Activated T-cell treated with anti-CD3 and anti-CD28 coated beads for 4 hours (primary cell): Measurements from ENCODE around the gene NOTCH2NLA.
"Not testable (repeated sequence)": the region's sequence is repeated elsewhere in the genome, so short reads cannot be mapped to it uniquely, and the experiment has no call there.

Experiments used
- DNase-seq: peaks from one replicate; pipeline ENCODE4 v3.0.0-alpha.2; 2020

NOTCH2NLA gene

DNA sequence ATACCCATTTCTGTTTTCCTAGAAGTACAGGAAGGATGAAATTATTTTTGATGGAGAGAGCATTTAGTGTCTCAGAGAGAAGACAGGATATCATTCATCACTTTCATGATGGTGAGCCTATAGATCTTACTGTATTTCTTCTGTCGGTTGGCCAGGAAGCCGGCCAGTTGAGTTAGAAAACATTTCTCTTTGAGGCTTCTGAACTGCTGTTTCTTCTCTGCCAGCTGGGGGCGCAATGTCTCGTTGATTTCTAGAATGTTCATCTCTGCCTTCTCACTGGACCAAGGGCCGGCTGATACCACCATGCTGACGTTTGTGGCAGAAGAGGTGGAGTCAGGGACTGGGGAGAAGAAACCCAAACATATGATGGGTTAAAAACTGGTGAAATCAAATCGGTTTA lies 84.4 kb downstream of the NOTCH2NLA start, which contains the start of gene NBPF10:
TSS of gene NBPF10 (minus strand) at position 340 of the 400 bp plus-strand sequence. CDS start at position 305, 35 bp downstream.
- DNase-seq: not testable (repeated sequence)
